Transverse colon (tissue), 4 donors: ENCODE results near the gene TMEM45B.

Experiments
- CTCF ChIP-seq, 5 experiments: fragments of 200-600 bp in 3 of 5; fragments of 450-650 bp in 2 of 5; sonication (generic) in 3 of 5; IDR thresholded peaks; 1 replicate in 2 of 5; 2 replicates in 3 of 5; pipeline ENCODE4 v1.5.1; 2016 to 2017; ENCODE audit warnings: antibody characterized with exemption in 5 of 5, inconsistent platforms in 3 of 5, mild to moderate bottlenecking in 2 of 5, moderate library complexity in 1 of 5
- EP300 ChIP-seq: sonication (generic); formaldehyde crosslinking; IDR thresholded peaks from one replicate; pipeline ENCODE4 v1.6.1; 2017; ENCODE audit warnings: antibody characterized with exemption, low read depth
- POLR2A ChIP-seq: fragments of 450-650 bp; IDR thresholded peaks from one replicate; pipeline ENCODE4 v1.6.1; 2016; ENCODE audit warnings: antibody characterized with exemption, mild to moderate bottlenecking, moderate library complexity
- POLR2AphosphoS5 ChIP-seq, 3 donors: sonication (generic); formaldehyde crosslinking; IDR thresholded peaks; one replicate each; pipeline ENCODE4 v1.6.1; 2016; ENCODE audit warnings: antibody characterized with exemption in 3 of 3

GRCh38 chr11:129864811-129865210 lies 49.2 kb downstream of the TMEM45B start:
- no peak for TF ChIP-seq CTCF (IDR thresholded peaks at IDR 0.05)
- TF ChIP-seq EP300 = no peak
- TF ChIP-seq POLR2AphosphoS5 (IDR thresholded peaks at IDR 0.05) = no peak
- TF ChIP-seq POLR2A = no peak
